Mesothelial cell of epicardium (in vitro differentiated cells): ENCODE results near the gene SDHB. TPM values are rescaled to one million over a fixed set of nuclear protein-coding genes. Genes with fewer than 3 reads are reported as not detected.

Experiments used
- DNase-seq, 2 experiments: peaks; one replicate each; pipeline ENCODE4 v3.0.0; 2021; ENCODE audit warnings: low spot score in 2 of 2; ENCODE audit not compliant: unreplicated experiment in 2 of 2
- H3K27ac Mint-ChIP-seq: 2 replicates; pipeline ENCODE4 v1.8.0; 2021; ENCODE audit warnings: mixed read lengths
- H3K27me3 Mint-ChIP-seq: 2 replicates; pipeline ENCODE4 v1.8.0; 2021; ENCODE audit warnings: low read depth, mixed read lengths
- H3K36me3 Mint-ChIP-seq: 2 replicates; pipeline ENCODE4 v1.8.0; 2021; ENCODE audit warnings: mixed read lengths
- H3K4me1 Mint-ChIP-seq: 2 replicates; pipeline ENCODE4 v1.8.0; 2021; ENCODE audit warnings: mixed read lengths
- H3K4me3 Mint-ChIP-seq: 2 replicates; pipeline ENCODE4 v1.8.0; 2021; ENCODE audit warnings: mild to moderate bottlenecking, moderate library complexity, mixed read lengths
- H3K9me3 Mint-ChIP-seq: 2 replicates; pipeline ENCODE4 v1.8.0; 2021; ENCODE audit warnings: mixed read lengths
- total RNA-seq: library from RNA; stranded (reverse); gene quantifications from 3 replicates; pipeline ENCODE4 v1.2.1, GENCODE V29; 2021
- TF ChIP-seq, protein P1 (sequence below): fragments of 200-600 bp; sonication (generic); IDR thresholded peaks from one replicate; pipeline ENCODE4 v1.5.0; 2021; ENCODE audit warnings: antibody characterized with exemption; ENCODE audit not compliant: unreplicated experiment

Gene SDHB
- total RNA-seq, 1 donor from 2014 or later: 46.5 TPM

DNA sequence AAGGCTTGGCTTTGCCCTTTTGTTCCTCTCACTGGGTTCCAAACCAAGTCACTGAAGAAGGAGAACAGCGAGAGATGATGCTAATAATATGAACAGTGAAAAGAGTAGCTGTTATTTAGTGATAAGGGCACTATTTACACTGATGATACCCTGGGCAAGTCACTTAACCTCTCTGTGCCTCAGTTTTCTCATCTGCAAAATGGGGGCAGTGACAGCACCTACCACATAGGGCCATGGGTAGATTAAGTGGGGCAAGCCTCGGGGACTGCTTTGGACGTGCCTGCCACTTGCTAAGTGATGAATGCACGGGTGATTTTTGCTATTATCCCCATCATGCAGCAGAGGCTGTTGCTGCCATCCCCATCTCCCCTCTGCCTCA is 51.3 kb downstream of the SDHB start:
- DNase-seq: no peak
- no peaks in the 10 kb centered on the region for H3K4me1 Mint-ChIP-seq
- peaks cover 25% of the 10 kb centered on the region for H3K36me3 Mint-ChIP-seq
- H3K27me3 Mint-ChIP-seq: no peaks in the 10 kb centered on the region
- no peak overlapping the region for H3K4me3 Mint-ChIP-seq
- TF ChIP-seq, protein P1, sequence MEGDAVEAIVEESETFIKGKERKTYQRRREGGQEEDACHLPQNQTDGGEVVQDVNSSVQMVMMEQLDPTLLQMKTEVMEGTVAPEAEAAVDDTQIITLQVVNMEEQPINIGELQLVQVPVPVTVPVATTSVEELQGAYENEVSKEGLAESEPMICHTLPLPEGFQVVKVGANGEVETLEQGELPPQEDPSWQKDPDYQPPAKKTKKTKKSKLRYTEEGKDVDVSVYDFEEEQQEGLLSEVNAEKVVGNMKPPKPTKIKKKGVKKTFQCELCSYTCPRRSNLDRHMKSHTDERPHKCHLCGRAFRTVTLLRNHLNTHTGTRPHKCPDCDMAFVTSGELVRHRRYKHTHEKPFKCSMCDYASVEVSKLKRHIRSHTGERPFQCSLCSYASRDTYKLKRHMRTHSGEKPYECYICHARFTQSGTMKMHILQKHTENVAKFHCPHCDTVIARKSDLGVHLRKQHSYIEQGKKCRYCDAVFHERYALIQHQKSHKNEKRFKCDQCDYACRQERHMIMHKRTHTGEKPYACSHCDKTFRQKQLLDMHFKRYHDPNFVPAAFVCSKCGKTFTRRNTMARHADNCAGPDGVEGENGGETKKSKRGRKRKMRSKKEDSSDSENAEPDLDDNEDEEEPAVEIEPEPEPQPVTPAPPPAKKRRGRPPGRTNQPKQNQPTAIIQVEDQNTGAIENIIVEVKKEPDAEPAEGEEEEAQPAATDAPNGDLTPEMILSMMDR: no peak
- no peak overlapping the region for H3K27ac Mint-ChIP-seq
- H3K9me3 Mint-ChIP-seq: no peaks in the 10 kb centered on the region

DNA sequence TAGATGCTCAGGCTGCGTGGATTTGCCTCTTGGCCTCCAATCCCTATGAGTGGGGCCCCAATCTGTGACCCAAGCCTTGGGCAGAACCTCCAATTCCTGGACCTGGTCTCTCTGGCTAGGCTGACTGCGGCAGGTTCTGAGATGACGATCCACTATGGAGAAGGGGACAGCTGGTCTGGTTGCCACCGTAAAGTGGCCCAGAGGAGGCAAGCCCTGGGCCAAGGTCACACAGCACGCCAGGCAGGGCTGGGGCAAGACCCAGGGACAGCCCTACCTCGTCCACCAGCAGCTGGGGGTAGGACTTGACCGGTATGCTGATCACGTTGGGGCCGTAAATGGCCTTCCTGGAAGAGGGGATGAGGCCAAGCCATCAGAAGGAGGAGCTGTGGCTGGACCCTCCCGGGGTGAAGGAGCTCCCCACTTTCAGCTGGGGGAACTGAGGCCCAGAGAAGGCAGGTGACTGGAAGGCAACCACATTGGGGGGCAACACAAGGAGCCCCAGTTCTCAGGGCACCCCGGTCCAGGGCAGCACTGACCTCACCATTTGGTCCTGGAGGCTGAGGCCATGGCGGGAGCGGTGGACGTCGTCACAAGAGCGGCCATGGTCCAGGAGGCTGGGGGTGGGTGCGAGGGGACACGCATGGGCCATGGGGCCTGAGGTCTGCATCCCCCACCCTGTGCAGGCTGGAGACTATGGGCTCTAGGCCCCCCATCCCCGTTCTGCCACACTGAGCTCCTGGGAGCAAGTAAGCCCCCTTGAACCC is 51.9 kb downstream of the SDHB start:
- no peak for DNase-seq
- Mint-ChIP-seq H3K36me3 (peaks cover 25% of the 10 kb centered on the region), H3K4me1 (no peaks in the 10 kb centered on the region), H3K27ac (no peak overlapping the region), H3K9me3 (no peaks in the 10 kb centered on the region), H3K27me3 (no peaks in the 10 kb centered on the region), H3K4me3 (no peak overlapping the region)
- TF ChIP-seq, protein P1: no peak

DNA sequence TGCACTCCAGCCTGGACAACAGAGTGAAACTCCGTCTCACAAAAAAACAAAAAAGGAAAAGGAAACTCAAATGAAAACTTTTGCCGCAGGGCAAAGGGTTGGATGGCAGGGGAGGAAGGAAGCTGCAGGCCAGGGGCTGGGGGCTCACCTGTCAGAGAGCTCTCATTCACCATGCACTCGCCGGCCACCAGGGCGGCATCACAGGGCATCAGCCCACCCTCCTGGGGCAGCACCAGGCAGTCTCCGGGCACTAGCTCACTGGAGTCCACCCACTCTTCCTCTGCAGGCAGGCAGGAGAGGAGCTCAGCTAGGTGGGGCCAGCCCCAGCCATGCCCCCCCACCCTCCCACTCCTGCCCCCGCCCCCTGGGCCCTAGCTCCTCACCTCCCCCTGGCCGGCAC is 54.0 kb downstream of the SDHB start:
- peaks cover 29% of the 10 kb centered on the region for H3K36me3 Mint-ChIP-seq

DNA sequence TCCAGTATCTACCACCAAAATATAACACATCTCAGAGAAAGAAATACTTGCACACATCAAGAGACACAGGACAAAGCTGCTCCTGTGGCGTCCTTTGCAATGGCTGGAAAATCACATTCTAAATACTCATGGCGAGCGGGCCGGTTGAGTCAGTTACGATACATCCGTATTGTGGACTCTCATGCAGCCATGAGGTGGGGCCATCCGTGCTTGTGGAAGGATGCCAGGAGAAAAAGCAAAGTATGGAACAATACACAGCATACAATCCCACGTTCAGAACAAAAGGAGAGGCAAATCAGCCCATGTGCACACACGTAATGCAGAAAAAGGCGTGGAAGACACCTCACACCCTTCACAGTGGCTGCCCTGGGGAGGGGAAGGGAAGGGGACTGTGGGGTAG is 55.2 kb downstream of the SDHB start:
- H3K36me3 Mint-ChIP-seq: peaks cover 21% of the 10 kb centered on the region
- DNase-seq: no peak
- H3K4me3 Mint-ChIP-seq: no peak overlapping the region
- H3K4me1 Mint-ChIP-seq: no peaks in the 10 kb centered on the region
- no peaks in the 10 kb centered on the region for H3K9me3 Mint-ChIP-seq
- TF ChIP-seq, protein P1: no peak
- H3K27me3 Mint-ChIP-seq: no peaks in the 10 kb centered on the region
- H3K27ac Mint-ChIP-seq: no peak overlapping the region

More for the DNA sequence above, 54.0 kb downstream of the SDHB start:
- Mint-ChIP-seq H3K4me1 (no peaks in the 10 kb centered on the region), H3K27ac (no peak overlapping the region), H3K9me3 (no peaks in the 10 kb centered on the region), H3K27me3 (no peaks in the 10 kb centered on the region), H3K4me3 (no peak overlapping the region)
- no peak for DNase-seq
- TF ChIP-seq, protein P1: no peak

DNA sequence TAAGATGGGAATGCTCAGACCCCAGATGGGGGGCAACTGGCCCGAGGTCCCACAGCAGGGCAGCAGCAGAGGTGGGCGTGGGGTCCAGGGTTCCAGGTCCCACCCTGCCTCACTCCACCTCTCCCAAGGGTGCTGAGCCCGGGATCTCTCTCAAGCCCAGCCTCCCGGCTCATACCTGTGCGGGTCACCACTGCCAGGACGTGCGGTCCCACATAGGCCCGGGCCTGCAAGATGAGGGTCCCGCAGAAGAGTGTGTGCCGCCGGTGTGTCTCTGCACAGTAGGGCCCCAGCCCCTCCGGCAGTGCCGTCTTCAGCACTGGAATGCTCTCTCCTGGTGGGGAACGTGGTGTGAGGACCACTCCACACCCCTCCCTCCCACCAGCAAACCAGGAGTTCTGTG is 57.0 kb downstream of the SDHB start:
- Mint-ChIP-seq H3K9me3 (no peaks in the 10 kb centered on the region), H3K36me3 (peaks cover 14% of the 10 kb centered on the region), H3K27ac (no peak overlapping the region), H3K27me3 (no peaks in the 10 kb centered on the region), H3K4me1 (no peaks in the 10 kb centered on the region), H3K4me3 (no peak overlapping the region)
- TF ChIP-seq, protein P1: no peak
- DNase-seq: no peak
